HEK293 (cell line): ENCODE data around the gene PRPF18.

Experiments
- CTCF ChIA-PET: fragments of 350-600 bp; formaldehyde crosslinking; extraction: SDS; loops from one replicate; lab custom pipeline; 2021; ENCODE audit warnings: antibody characterized with exemption; lab: Yijun Ruan, JAX
- POLR2A ChIA-PET: fragments of 300-600 bp; formaldehyde crosslinking; extraction: SDS; loops from one replicate; lab custom pipeline; 2020; ENCODE audit warnings: antibody characterized with exemption, inconsistent platforms; lab: Yijun Ruan, JAX
- H3K27ac ChIP-seq: fragments of 200-500 bp; sonication (Bioruptor generic); 2 replicates; pipeline ENCODE4 v1.5.1; 2014; ENCODE audit warnings: low read depth, low read length, control low read depth, inconsistent platforms; ENCODE audit errors: extremely low read depth
- H3K36me3 ChIP-seq, 2 experiments: fragments of 200-500 bp in 1 of 2; sonication (Bioruptor generic) in 1 of 2; 1 replicate in 1 of 2; 2 replicates in 1 of 2; pipeline ENCODE4 v1.5.1; 2014 to 2017; ENCODE audit warnings: inconsistent platforms in 2 of 2, low read length in 2 of 2; ENCODE audit not compliant: control insufficient read depth in 2 of 2, insufficient read depth in 1 of 2
- H3K4me1 ChIP-seq: fragments of 200-500 bp; sonication (Bioruptor generic); 2 replicates; pipeline ENCODE4 v1.5.1; 2014; ENCODE audit warnings: mild to moderate bottlenecking, low read length, inconsistent platforms; ENCODE audit not compliant: control insufficient read depth, insufficient read depth
- H3K4me3 ChIP-seq: 2 replicates; pipeline ENCODE4 v1.5.1; 2011; ENCODE audit warnings: low read depth, mild to moderate bottlenecking, control low read depth, low read length, moderate library complexity
- H3K9me3 ChIP-seq: fragments of 200-500 bp; sonication (Bioruptor generic); 2 replicates; pipeline ENCODE4 v1.5.1; 2014; ENCODE audit warnings: low read depth, low read length, inconsistent platforms; ENCODE audit not compliant: control insufficient read depth, insufficient read depth
- BCL11B ChIP-seq: fragments of 450-650 bp; formaldehyde crosslinking; IDR thresholded peaks from 2 replicates; pipeline ENCODE4 v1.5.1; 2016; ENCODE audit warnings: low read depth, missing biosample characterization, missing genetic modification characterization
- HOXD13 ChIP-seq: sonication (generic); formaldehyde crosslinking; IDR thresholded peaks from 2 replicates; pipeline ENCODE4 v1.8.0; 2022; ENCODE audit warnings: missing genetic modification reagents, borderline replicate concordance
- SP2 ChIP-seq: fragments of 450-650 bp; formaldehyde crosslinking; IDR thresholded peaks from 2 replicates; pipeline ENCODE4 v1.5.1; 2016; ENCODE audit warnings: missing biosample characterization, missing genetic modification characterization
- ZBTB1 ChIP-seq: fragments of 450-650 bp; formaldehyde crosslinking; IDR thresholded peaks from 2 replicates; pipeline ENCODE4 v1.5.1; 2016; ENCODE audit warnings: missing biosample characterization, missing genetic modification characterization
- ZNF138 ChIP-seq: fragments of 450-650 bp; formaldehyde crosslinking; IDR thresholded peaks from 2 replicates; pipeline ENCODE4 v1.5.1; 2016; ENCODE audit warnings: missing biosample characterization, missing genetic modification characterization, borderline replicate concordance
- ZNF214 ChIP-seq: fragments of 450-650 bp; formaldehyde crosslinking; IDR thresholded peaks from 2 replicates; pipeline ENCODE4 v1.5.1; 2017; ENCODE audit warnings: missing biosample characterization, mild to moderate bottlenecking, missing genetic modification characterization, borderline replicate concordance
- ZNF391 ChIP-seq: fragments of 450-650 bp; formaldehyde crosslinking; IDR thresholded peaks from 2 replicates; pipeline ENCODE4 v1.5.1; 2016; ENCODE audit warnings: low read depth, missing biosample characterization, missing genetic modification characterization, borderline replicate concordance
- ZNF416 ChIP-seq: fragments of 450-650 bp; formaldehyde crosslinking; IDR thresholded peaks from 2 replicates; pipeline ENCODE4 v1.5.1; 2016; ENCODE audit warnings: missing biosample characterization, missing genetic modification characterization
- ZNF561 ChIP-seq: fragments of 450-650 bp; IDR thresholded peaks from 2 replicates; pipeline ENCODE4 v1.5.1; 2018; ENCODE audit warnings: missing biosample characterization, missing genetic modification characterization, borderline replicate concordance
- ZNF600 ChIP-seq: fragments of 450-650 bp; formaldehyde crosslinking; IDR thresholded peaks from 2 replicates; pipeline ENCODE4 v1.5.1; 2016; ENCODE audit warnings: missing biosample characterization, missing genetic modification characterization
- ZNF621 ChIP-seq: fragments of 450-650 bp; formaldehyde crosslinking; IDR thresholded peaks from 2 replicates; pipeline ENCODE4 v1.5.1; 2017; ENCODE audit warnings: missing biosample characterization, missing genetic modification characterization
- ZNF792 ChIP-seq: fragments of 450-650 bp; formaldehyde crosslinking; IDR thresholded peaks from 2 replicates; pipeline ENCODE4 v1.5.1; 2016; ENCODE audit warnings: missing biosample characterization, missing genetic modification characterization
- ZNF843 ChIP-seq: fragments of 450-650 bp; formaldehyde crosslinking; IDR thresholded peaks from 2 replicates; pipeline ENCODE4 v1.5.1; 2016; ENCODE audit warnings: missing biosample characterization, missing genetic modification characterization
- TF ChIP-seq, protein P1 (sequence below): IDR thresholded peaks from 2 replicates; pipeline ENCODE4 v1.6.1; 2011; ENCODE audit warnings: mild to moderate bottlenecking, low read depth, low read length, borderline replicate concordance
- TF ChIP-seq, protein P2 (sequence below): fragments of 450-650 bp; formaldehyde crosslinking; IDR thresholded peaks from 2 replicates; pipeline ENCODE4 v1.5.1; 2016; ENCODE audit warnings: missing biosample characterization, missing genetic modification characterization
- TF ChIP-seq, protein P3 (sequence below): fragments of 450-650 bp; formaldehyde crosslinking; IDR thresholded peaks from 2 replicates; pipeline ENCODE4 v1.5.1; 2016; ENCODE audit warnings: missing biosample characterization, missing genetic modification characterization
- TF ChIP-seq, protein P4 (sequence below): fragments of 450-650 bp; formaldehyde crosslinking; IDR thresholded peaks from 2 replicates; pipeline ENCODE4 v1.5.1; 2016; ENCODE audit warnings: missing biosample characterization, missing genetic modification characterization

PRPF18 gene

DNA sequence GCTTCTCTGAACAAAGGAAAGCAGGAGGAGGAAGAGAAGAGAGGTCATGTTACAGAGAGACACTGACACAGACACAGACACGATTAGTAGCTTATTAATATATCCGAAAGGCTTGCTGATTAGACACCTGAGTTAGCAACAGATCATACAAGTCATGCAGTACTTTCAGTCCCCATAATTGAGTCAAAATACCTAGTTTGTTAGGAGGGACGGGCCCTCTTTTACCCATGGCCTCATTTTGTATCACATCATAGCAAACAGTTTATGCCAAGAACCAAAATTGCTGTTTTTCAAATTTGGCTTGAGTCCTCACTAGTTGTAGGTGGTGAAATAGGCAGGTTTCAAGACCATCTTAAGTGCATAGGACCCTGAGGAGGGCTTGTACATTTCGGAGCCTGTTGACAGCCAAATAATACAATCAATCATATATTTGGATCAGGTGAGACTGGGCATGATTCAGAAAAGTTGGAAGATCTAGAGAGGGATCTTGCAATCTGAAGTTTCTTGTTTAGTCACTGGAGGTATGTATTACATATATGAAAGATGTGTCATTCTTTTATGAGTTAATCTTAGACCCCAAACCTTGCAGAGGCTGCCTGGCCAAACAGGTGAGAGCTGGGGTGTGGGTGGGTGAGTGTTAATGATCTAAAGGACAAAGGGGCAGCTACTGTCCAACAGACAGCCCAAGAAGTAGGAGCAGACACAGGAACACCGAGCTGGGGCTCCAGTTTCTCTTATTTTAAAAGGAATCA lies 65.4 kb downstream of the PRPF18 start:
- ChIA-PET CTCF (interaction anchor here (1.1 kb wide), 1 partner anchor 280 kb away, joined by 3 read pairs; no protein-coding TSS in a partner anchor), POLR2A (no interaction called here)
- Histone ChIP-seq H3K4me3 (no peak overlapping the region), H3K4me1 (no peaks in the 10 kb centered on the region), H3K27ac (no peak overlapping the region), H3K9me3 (no peaks in the 10 kb centered on the region), H3K36me3 (peaks cover 0 to 79% of the 10 kb centered on the region in 2 experiments; a peak in 2 of 3 replicates)
- TF ChIP-seq BCL11B (tag by site-specific recombination) (no peak), ZNF621 (tag by site-specific recombination) (no peak)

DNA sequence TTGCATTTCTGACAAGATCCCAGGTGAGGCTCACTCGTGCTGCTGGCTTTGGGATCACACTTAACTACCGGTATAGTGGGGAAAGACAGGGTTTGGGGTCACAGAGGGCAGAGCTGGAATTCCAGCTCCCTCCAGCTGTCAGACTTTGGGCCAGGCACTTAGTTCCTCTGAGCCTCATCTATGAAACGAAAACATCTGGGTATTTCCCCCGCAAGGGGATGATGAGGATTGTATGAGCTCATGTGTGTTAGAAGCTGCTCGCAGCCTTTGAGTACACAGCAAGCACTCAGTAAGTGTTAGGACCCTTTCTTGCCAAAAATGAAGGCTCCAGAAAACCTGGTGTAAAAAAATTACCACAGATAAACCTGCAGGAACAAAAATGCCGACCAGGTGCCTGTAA lies 66.1 kb downstream of the PRPF18 start:
- Histone ChIP-seq H3K4me3 (no peak overlapping the region), H3K27ac (no peak overlapping the region), H3K4me1 (no peaks in the 10 kb centered on the region), H3K36me3 (peaks cover 0 to 78% of the 10 kb centered on the region in 2 experiments; a peak in 2 of 3 replicates), H3K9me3 (no peaks in the 10 kb centered on the region)
- CTCF ChIA-PET: no interaction called here
- TF ChIP-seq SP2 (tag by site-specific recombination): no peak
- POLR2A ChIA-PET: no interaction called here

DNA sequence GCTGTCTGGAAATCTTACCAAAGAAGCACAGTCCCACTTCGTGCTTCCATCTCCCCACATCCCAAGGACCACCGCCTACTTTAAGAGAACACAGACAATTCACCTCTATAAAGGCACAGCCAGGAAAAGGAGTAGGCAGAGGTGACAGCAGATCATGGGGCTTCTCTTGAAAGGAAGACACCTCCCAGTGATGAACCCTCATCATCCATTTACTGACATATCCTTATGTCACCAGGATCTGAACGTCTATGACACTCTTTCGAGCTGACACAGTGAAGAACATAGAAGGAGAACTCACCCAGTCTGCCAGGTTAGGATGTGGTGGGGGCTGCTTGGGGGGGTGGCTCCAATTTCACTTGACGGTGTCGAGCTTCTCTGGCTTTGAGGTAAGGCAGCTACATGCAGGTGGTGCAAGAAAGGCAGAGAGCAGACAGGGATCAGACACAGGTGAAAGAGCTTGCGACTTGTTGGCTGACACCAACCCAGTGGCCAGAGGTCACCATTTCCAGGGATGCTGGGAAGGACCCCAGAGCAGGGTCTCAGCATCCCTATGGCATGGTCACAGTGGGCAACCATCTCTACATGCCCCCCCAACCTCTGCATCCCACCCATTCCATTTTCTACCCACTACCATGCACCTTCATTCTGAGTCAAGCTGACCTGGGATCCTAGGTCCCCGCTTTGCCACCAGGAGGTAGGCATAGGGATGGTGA lies 67.5 kb downstream of the PRPF18 start:
- Histone ChIP-seq H3K36me3 (peaks cover 0 to 71% of the 10 kb centered on the region in 2 experiments; a peak in 2 of 3 replicates), H3K9me3 (no peaks in the 10 kb centered on the region), H3K4me1 (no peaks in the 10 kb centered on the region), H3K27ac (no peak overlapping the region), H3K4me3 (no peak overlapping the region)
- ChIA-PET CTCF (interaction anchor here (0.6 kb wide), 1 partner anchor 290 kb away, joined by 3 read pairs; no protein-coding TSS in a partner anchor), POLR2A (no interaction called here)
- no peak for TF ChIP-seq ZNF600 (tag by site-specific recombination)
- TF ChIP-seq, protein P1, sequence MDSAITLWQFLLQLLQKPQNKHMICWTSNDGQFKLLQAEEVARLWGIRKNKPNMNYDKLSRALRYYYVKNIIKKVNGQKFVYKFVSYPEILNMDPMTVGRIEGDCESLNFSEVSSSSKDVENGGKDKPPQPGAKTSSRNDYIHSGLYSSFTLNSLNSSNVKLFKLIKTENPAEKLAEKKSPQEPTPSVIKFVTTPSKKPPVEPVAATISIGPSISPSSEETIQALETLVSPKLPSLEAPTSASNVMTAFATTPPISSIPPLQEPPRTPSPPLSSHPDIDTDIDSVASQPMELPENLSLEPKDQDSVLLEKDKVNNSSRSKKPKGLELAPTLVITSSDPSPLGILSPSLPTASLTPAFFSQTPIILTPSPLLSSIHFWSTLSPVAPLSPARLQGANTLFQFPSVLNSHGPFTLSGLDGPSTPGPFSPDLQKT: no peak
- TF ChIP-seq ZNF214: no peak
- no peak for TF ChIP-seq ZBTB1
- TF ChIP-seq, protein P2, sequence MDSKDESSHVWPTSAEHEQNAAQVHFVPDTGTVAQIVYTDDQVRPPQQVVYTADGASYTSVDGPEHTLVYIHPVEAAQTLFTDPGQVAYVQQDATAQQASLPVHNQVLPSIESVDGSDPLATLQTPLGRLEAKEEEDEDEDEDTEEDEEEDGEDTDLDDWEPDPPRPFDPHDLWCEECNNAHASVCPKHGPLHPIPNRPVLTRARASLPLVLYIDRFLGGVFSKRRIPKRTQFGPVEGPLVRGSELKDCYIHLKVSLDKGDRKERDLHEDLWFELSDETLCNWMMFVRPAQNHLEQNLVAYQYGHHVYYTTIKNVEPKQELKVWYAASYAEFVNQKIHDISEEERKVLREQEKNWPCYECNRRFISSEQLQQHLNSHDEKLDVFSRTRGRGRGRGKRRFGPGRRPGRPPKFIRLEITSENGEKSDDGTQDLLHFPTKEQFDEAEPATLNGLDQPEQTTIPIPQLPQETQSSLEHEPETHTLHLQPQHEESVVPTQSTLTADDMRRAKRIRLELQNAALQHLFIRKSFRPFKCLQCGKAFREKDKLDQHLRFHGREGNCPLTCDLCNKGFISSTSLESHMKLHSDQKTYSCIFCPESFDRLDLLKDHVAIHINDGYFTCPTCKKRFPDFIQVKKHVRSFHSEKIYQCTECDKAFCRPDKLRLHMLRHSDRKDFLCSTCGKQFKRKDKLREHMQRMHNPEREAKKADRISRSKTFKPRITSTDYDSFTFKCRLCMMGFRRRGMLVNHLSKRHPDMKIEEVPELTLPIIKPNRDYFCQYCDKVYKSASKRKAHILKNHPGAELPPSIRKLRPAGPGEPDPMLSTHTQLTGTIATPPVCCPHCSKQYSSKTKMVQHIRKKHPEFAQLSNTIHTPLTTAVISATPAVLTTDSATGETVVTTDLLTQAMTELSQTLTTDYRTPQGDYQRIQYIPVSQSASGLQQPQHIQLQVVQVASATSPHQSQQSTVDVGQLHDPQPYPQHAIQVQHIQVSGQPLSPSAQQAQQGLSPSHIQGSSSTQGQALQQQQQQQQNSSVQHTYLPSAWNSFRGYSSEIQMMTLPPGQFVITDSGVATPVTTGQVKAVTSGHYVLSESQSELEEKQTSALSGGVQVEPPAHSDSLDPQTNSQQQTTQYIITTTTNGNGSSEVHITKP (tag by site-specific recombination): no peak
- no peak for TF ChIP-seq ZNF416 (tag by site-specific recombination)
- no peak for TF ChIP-seq ZNF391
- no peak for TF ChIP-seq ZNF792 (tag by site-specific recombination)
- TF ChIP-seq ZNF843 (tag by site-specific recombination): no peak
- TF ChIP-seq ZNF561 (tag by site-specific recombination): no peak
- no peak for TF ChIP-seq HOXD13 (CRISPR knock-in tag)
- TF ChIP-seq ZNF138 (tag by site-specific recombination): no peak
- TF ChIP-seq, protein P3, sequence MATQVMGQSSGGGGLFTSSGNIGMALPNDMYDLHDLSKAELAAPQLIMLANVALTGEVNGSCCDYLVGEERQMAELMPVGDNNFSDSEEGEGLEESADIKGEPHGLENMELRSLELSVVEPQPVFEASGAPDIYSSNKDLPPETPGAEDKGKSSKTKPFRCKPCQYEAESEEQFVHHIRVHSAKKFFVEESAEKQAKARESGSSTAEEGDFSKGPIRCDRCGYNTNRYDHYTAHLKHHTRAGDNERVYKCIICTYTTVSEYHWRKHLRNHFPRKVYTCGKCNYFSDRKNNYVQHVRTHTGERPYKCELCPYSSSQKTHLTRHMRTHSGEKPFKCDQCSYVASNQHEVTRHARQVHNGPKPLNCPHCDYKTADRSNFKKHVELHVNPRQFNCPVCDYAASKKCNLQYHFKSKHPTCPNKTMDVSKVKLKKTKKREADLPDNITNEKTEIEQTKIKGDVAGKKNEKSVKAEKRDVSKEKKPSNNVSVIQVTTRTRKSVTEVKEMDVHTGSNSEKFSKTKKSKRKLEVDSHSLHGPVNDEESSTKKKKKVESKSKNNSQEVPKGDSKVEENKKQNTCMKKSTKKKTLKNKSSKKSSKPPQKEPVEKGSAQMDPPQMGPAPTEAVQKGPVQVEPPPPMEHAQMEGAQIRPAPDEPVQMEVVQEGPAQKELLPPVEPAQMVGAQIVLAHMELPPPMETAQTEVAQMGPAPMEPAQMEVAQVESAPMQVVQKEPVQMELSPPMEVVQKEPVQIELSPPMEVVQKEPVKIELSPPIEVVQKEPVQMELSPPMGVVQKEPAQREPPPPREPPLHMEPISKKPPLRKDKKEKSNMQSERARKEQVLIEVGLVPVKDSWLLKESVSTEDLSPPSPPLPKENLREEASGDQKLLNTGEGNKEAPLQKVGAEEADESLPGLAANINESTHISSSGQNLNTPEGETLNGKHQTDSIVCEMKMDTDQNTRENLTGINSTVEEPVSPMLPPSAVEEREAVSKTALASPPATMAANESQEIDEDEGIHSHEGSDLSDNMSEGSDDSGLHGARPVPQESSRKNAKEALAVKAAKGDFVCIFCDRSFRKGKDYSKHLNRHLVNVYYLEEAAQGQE: no peak
- TF ChIP-seq, protein P4, sequence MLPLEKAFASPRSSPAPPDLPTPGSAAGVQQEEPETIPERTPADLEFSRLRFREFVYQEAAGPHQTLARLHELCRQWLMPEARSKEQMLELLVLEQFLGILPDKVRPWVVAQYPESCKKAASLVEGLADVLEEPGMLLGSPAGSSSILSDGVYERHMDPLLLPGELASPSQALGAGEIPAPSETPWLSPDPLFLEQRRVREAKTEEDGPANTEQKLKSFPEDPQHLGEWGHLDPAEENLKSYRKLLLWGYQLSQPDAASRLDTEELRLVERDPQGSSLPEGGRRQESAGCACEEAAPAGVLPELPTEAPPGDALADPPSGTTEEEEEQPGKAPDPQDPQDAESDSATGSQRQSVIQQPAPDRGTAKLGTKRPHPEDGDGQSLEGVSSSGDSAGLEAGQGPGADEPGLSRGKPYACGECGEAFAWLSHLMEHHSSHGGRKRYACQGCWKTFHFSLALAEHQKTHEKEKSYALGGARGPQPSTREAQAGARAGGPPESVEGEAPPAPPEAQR (tag by site-specific recombination): no peak
